ENCODE results near the gene ADGRB3.

Gene ADGRB3

DNA sequence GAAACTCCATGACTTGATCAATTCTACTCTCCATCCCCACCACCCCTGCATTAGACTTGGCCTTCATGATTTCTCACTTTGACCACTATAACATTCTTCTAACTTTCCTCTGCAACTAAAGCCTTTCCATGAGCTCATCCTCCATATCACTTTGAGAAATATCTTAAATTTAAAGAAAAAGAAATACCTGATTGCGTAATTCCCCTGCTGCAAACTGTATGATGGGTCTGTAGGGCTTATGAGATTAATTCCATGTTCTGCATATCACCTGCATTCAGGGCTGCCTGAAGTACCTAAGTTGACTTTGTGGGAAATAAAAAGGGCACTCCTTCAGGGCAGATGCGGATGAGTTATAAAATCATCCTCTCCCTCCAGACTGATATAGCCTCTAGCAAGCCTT is 611.9 kb downstream of the ADGRB3 start:
- no peak overlapping the region for H4K91ac ChIP-seq (ENCODE audit: low read length)
- H3K9ac ChIP-seq (ENCODE audit: low read length) = no peak overlapping the region
- H3K14ac ChIP-seq (ENCODE audit: low read length in 2 of 2) = no peak overlapping the region
- no peak overlapping the region for H4K8ac ChIP-seq (ENCODE audit: low read length)
- H2BK12ac ChIP-seq (ENCODE audit: low read length in 2 of 2) = no peak overlapping the region
- H3K18ac ChIP-seq (ENCODE audit: low read depth in 1 of 2, low read length in 2 of 2) = no peak overlapping the region
- H2BK5ac ChIP-seq (ENCODE audit: low read depth, low read length, poor library complexity, severe bottlenecking) = no peak overlapping the region
- no peak overlapping the region for H3K4me3 ChIP-seq (ENCODE audit: insufficient read depth in 1 of 2, low read depth in 1 of 2, low read length in 2 of 2)
- H3K4me1 ChIP-seq (ENCODE audit: control insufficient read depth, insufficient read depth, low read depth, low read length) = no peaks in the 10 kb centered on the region
- no peak overlapping the region for H2BK15ac ChIP-seq (ENCODE audit: low read depth, poor library complexity, severe bottlenecking)
- no peak overlapping the region for H3K23ac ChIP-seq (ENCODE audit: low read length in 2 of 2)
- H3K4me2 ChIP-seq (ENCODE audit: low read length, poor library complexity, severe bottlenecking) = no peak overlapping the region
- no peak overlapping the region for H3K4ac ChIP-seq (ENCODE audit: low read depth in 1 of 2, low read length in 2 of 2)
- no peak overlapping the region for H2BK120ac ChIP-seq (ENCODE audit: low read depth, low read length)
- no peaks in the 10 kb centered on the region for H3K36me3 ChIP-seq (ENCODE audit: control insufficient read depth in 1 of 2, insufficient read depth in 2 of 2, low read depth in 1 of 2, low read length in 2 of 2)
- H3K9me3 ChIP-seq (ENCODE audit: control insufficient read depth, low read length) = no peaks in the 10 kb centered on the region
- no peaks in the 10 kb centered on the region for H3K79me1 ChIP-seq (replicated peaks; ENCODE audit: low read length, poor library complexity, severe bottlenecking)
- DNase-seq = no peak
- no peak overlapping the region for H2AFZ ChIP-seq (ENCODE audit: low read depth, low read length)
- H2AK5ac ChIP-seq (ENCODE audit: low read length, severe bottlenecking) = no peak overlapping the region
- H3K27ac ChIP-seq (ENCODE audit: low read length, poor library complexity, severe bottlenecking) = no peak overlapping the region
- 88% methylated on average over 2 of the region's 2 CpGs for WGBS
- H3K27me3 ChIP-seq (ENCODE audit: control insufficient read depth in 1 of 2, insufficient read depth in 1 of 2, low read length in 2 of 2) = no peaks in the 10 kb centered on the region

DNA sequence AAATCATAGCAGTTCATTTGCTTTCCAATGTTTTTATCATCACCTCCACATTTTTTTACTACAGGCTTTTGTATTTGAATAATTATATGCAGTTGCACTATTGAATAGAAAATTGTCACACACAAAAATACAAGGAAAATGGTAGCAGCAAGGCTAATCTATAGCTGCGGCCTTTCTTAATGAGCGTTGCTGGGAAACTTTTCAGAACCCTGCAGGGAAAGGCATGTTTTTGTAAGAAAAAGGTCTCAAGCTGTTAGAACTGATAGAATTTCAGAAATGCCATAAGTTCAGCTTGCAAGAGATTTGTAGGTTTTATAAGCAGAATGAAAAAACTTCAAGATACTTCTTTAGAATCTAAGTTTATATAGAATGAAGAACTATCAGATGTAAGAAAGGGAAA is 625.9 kb downstream of the ADGRB3 start:
- Histone ChIP-seq H3K9me3 (ENCODE audit: control insufficient read depth, low read length) (peaks cover 5% of the 10 kb centered on the region), H4K91ac (ENCODE audit: low read length) (no peak overlapping the region), H2BK12ac (ENCODE audit: low read length in 2 of 2) (no peak overlapping the region), H4K8ac (ENCODE audit: low read length) (no peak overlapping the region), H3K36me3 (ENCODE audit: control insufficient read depth in 1 of 2, insufficient read depth in 2 of 2, low read depth in 1 of 2, low read length in 2 of 2) (no peaks in the 10 kb centered on the region), H3K18ac (ENCODE audit: low read depth in 1 of 2, low read length in 2 of 2) (no peak overlapping the region), H3K4ac (ENCODE audit: low read depth in 1 of 2, low read length in 2 of 2) (no peak overlapping the region), H3K23ac (ENCODE audit: low read length in 2 of 2) (no peak overlapping the region), H3K27ac (ENCODE audit: low read length, poor library complexity, severe bottlenecking) (no peak overlapping the region), H2AFZ (ENCODE audit: low read depth, low read length) (no peak overlapping the region), H3K27me3 (ENCODE audit: control insufficient read depth in 1 of 2, insufficient read depth in 1 of 2, low read length in 2 of 2) (no peaks in the 10 kb centered on the region), H3K4me1 (ENCODE audit: control insufficient read depth, insufficient read depth, low read depth, low read length) (no peaks in the 10 kb centered on the region), H2AK5ac (ENCODE audit: low read length, severe bottlenecking) (no peak overlapping the region), H3K4me2 (ENCODE audit: low read length, poor library complexity, severe bottlenecking) (no peak overlapping the region), H3K9ac (ENCODE audit: low read length) (no peak overlapping the region), H2BK120ac (ENCODE audit: low read depth, low read length) (no peak overlapping the region), H2BK5ac (ENCODE audit: low read depth, low read length, poor library complexity, severe bottlenecking) (no peak overlapping the region), H3K4me3 (ENCODE audit: insufficient read depth in 1 of 2, low read depth in 1 of 2, low read length in 2 of 2) (no peak overlapping the region), H3K79me1 (replicated peaks; ENCODE audit: low read length, poor library complexity, severe bottlenecking) (no peaks in the 10 kb centered on the region), H2BK15ac (ENCODE audit: low read depth, poor library complexity, severe bottlenecking) (no peak overlapping the region), H3K14ac (ENCODE audit: low read length in 2 of 2) (no peak overlapping the region)
- no peak for DNase-seq
- 95% methylated on average over 2 of the region's 2 CpGs for WGBS

DNA sequence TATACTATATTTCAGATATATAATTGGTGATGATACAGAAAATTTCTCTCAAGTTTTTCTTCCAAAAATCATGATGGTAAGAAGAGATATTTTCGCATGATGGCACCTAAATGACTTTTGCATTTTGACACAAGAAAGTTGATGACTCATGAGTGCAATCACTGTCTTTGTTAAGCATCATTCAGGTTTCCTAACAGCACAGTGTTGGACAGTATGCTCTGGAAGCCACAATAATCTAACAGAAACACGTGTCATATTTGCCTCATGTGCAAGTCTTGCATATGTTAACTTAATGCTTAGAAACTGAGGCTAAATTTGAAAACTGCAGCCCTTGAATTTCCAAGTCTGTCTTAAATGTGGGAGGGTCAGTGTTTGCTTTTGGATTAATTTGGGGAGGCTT is 628.2 kb downstream of the ADGRB3 start:
- Histone ChIP-seq H3K14ac (ENCODE audit: low read length in 2 of 2) (no peak overlapping the region), H4K91ac (ENCODE audit: low read length) (no peak overlapping the region), H3K79me1 (replicated peaks; ENCODE audit: low read length, poor library complexity, severe bottlenecking) (no peaks in the 10 kb centered on the region), H3K23ac (ENCODE audit: low read length in 2 of 2) (no peak overlapping the region), H2BK12ac (ENCODE audit: low read length in 2 of 2) (no peak overlapping the region), H3K4ac (ENCODE audit: low read depth in 1 of 2, low read length in 2 of 2) (no peak overlapping the region), H3K27me3 (ENCODE audit: control insufficient read depth in 1 of 2, insufficient read depth in 1 of 2, low read length in 2 of 2) (no peaks in the 10 kb centered on the region), H2BK5ac (ENCODE audit: low read depth, low read length, poor library complexity, severe bottlenecking) (no peak overlapping the region), H4K8ac (ENCODE audit: low read length) (no peak overlapping the region), H2AK5ac (ENCODE audit: low read length, severe bottlenecking) (no peak overlapping the region), H3K4me2 (ENCODE audit: low read length, poor library complexity, severe bottlenecking) (no peak overlapping the region), H3K9me3 (ENCODE audit: control insufficient read depth, low read length) (no peaks in the 10 kb centered on the region), H2BK15ac (ENCODE audit: low read depth, poor library complexity, severe bottlenecking) (no peak overlapping the region), H3K36me3 (ENCODE audit: control insufficient read depth in 1 of 2, insufficient read depth in 2 of 2, low read depth in 1 of 2, low read length in 2 of 2) (no peaks in the 10 kb centered on the region), H3K27ac (ENCODE audit: low read length, poor library complexity, severe bottlenecking) (no peak overlapping the region), H3K4me1 (ENCODE audit: control insufficient read depth, insufficient read depth, low read depth, low read length) (no peaks in the 10 kb centered on the region), H3K9ac (ENCODE audit: low read length) (no peak overlapping the region), H3K4me3 (ENCODE audit: insufficient read depth in 1 of 2, low read depth in 1 of 2, low read length in 2 of 2) (no peak overlapping the region), H2BK120ac (ENCODE audit: low read depth, low read length) (no peak overlapping the region), H2AFZ (ENCODE audit: low read depth, low read length) (no peak overlapping the region), H3K18ac (ENCODE audit: low read depth in 1 of 2, low read length in 2 of 2) (no peak overlapping the region)
- WGBS = 91% methylated on average over 2 of the region's 2 CpGs
- DNase-seq = no peak

DNA sequence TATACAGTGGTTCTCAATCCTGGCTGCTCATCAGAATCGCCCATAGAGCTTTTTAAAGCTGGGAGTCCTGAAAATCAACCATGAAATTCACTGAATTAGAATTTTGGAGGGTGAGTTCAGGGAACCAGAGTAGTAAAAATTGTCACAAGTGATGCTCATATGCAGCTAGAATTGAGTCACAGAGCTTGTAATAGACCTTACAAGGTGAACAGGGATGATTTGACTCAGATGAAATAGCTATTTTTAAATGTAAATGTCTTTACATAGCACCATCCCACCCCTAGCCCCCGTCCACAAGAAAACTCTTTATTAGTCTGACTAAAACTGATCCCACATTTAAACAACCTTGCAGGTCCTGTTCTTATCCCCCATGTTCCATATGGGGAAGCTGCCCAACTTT is 630.0 kb downstream of the ADGRB3 start:
- Histone ChIP-seq H3K9ac (ENCODE audit: low read length) (no peak overlapping the region), H4K8ac (ENCODE audit: low read length) (no peak overlapping the region), H3K4me3 (ENCODE audit: insufficient read depth in 1 of 2, low read depth in 1 of 2, low read length in 2 of 2) (no peak overlapping the region), H2BK120ac (ENCODE audit: low read depth, low read length) (no peak overlapping the region), H2AK5ac (ENCODE audit: low read length, severe bottlenecking) (no peak overlapping the region), H2BK12ac (ENCODE audit: low read length in 2 of 2) (no peak overlapping the region), H3K27me3 (ENCODE audit: control insufficient read depth in 1 of 2, insufficient read depth in 1 of 2, low read length in 2 of 2) (no peaks in the 10 kb centered on the region), H3K9me3 (ENCODE audit: control insufficient read depth, low read length) (no peaks in the 10 kb centered on the region), H4K91ac (ENCODE audit: low read length) (no peak overlapping the region), H3K36me3 (ENCODE audit: control insufficient read depth in 1 of 2, insufficient read depth in 2 of 2, low read depth in 1 of 2, low read length in 2 of 2) (no peaks in the 10 kb centered on the region), H3K4me1 (ENCODE audit: control insufficient read depth, insufficient read depth, low read depth, low read length) (no peaks in the 10 kb centered on the region), H3K27ac (ENCODE audit: low read length, poor library complexity, severe bottlenecking) (no peak overlapping the region), H3K18ac (ENCODE audit: low read depth in 1 of 2, low read length in 2 of 2) (no peak overlapping the region), H3K4me2 (ENCODE audit: low read length, poor library complexity, severe bottlenecking) (no peak overlapping the region), H2AFZ (ENCODE audit: low read depth, low read length) (no peak overlapping the region), H3K23ac (ENCODE audit: low read length in 2 of 2) (no peak overlapping the region), H3K4ac (ENCODE audit: low read depth in 1 of 2, low read length in 2 of 2) (no peak overlapping the region), H3K14ac (ENCODE audit: low read length in 2 of 2) (no peak overlapping the region), H2BK5ac (ENCODE audit: low read depth, low read length, poor library complexity, severe bottlenecking) (no peak overlapping the region), H2BK15ac (ENCODE audit: low read depth, poor library complexity, severe bottlenecking) (no peak overlapping the region), H3K79me1 (replicated peaks; ENCODE audit: low read length, poor library complexity, severe bottlenecking) (no peaks in the 10 kb centered on the region)
- 79% methylated on average over 2 of the region's 2 CpGs for WGBS
- no peak for DNase-seq
